SK-N-SH (cell line): ENCODE results near the gene LLGL1. TPM values are rescaled to one million over a fixed set of nuclear protein-coding genes. Genes with fewer than 3 reads are reported as not detected.

Experiments
- CTCF ChIA-PET: fragments of 300-600, 350-600 bp; formaldehyde crosslinking; extraction: SDS; loops from one replicate; lab custom pipeline; 2021; lab: Yijun Ruan, JAX
- POLR2A ChIA-PET: fragments of 350-600 bp; sonication (Branson Sonifier 250); formaldehyde crosslinking; extraction: SDS; loops from one replicate; lab custom pipeline; 2020; ENCODE audit warnings: antibody characterized with exemption, inconsistent platforms; lab: Yijun Ruan, JAX
- DNase-seq: peaks from one replicate; pipeline ENCODE4 v3.0.0; 2012
- H2AFZ ChIP-seq: fragments of 200-600 bp; sonication (generic); 2 replicates; pipeline ENCODE4 v1.8.1; 2016; ENCODE audit warnings: antibody characterized with exemption, mild to moderate bottlenecking, low read depth
- H3F3A ChIP-seq: fragments of 200-600 bp; sonication (generic); replicated peaks from 2 replicates; pipeline ENCODE3; 2016; ENCODE audit warnings: antibody characterized with exemption, mild to moderate bottlenecking; ENCODE audit not compliant: insufficient read depth
- H3K27ac ChIP-seq, 2 experiments: fragments of 200-500 bp in 1 of 2; fragments of 200-600 bp in 1 of 2; sonication (Bioruptor generic) in 1 of 2; sonication (generic), shearing (Covaris generic) in 1 of 2; 2 replicates each; pipeline versions ENCODE4 v1.5.1 to v1.6.1; 2014 to 2016; ENCODE audit warnings: low read depth in 2 of 2, inconsistent platforms in 1 of 2, low read length in 1 of 2, mild to moderate bottlenecking in 1 of 2, mixed read lengths in 1 of 2
- H3K27me3 ChIP-seq: fragments of 200-600 bp; sonication (generic), shearing (Covaris generic); 2 replicates; pipeline ENCODE4 v1.6.1; 2016; ENCODE audit warnings: mixed run types; ENCODE audit not compliant: insufficient read depth
- H3K36me3 ChIP-seq, 2 experiments: fragments of 200-500 bp in 1 of 2; fragments of 200-600 bp in 1 of 2; sonication (Bioruptor generic) in 1 of 2; sonication (generic) in 1 of 2; replicated peaks in 1 of 2; 2 replicates each; pipeline versions ENCODE3 to v1.5.1; 2014 to 2016; ENCODE audit warnings: low read length in 1 of 2, mild to moderate bottlenecking in 1 of 2; ENCODE audit not compliant: insufficient read depth in 2 of 2, control insufficient read depth in 1 of 2
- H3K4me1 ChIP-seq, 2 experiments: fragments of 200-500 bp in 1 of 2; fragments of 200-600 bp in 1 of 2; sonication (Bioruptor generic) in 1 of 2; sonication (generic), shearing (Covaris generic) in 1 of 2; 2 replicates each; pipeline versions ENCODE4 v1.5.1 to v1.6.1; 2014 to 2016; ENCODE audit warnings: low read depth in 1 of 2, low read length in 1 of 2, mixed run types in 1 of 2; ENCODE audit not compliant: insufficient read depth in 2 of 2, control insufficient read depth in 1 of 2
- H3K4me2 ChIP-seq: fragments of 200-600 bp; sonication (generic), shearing (Covaris generic); 2 replicates; pipeline ENCODE4 v1.6.1; 2017; ENCODE audit warnings: mixed run types
- H3K4me3 ChIP-seq, 2 experiments: fragments of 200-500 bp in 1 of 2; fragments of 200-600 bp in 1 of 2; sonication (Bioruptor generic) in 1 of 2; sonication (generic), shearing (Covaris generic) in 1 of 2; 2 replicates each; pipeline versions ENCODE4 v1.5.1 to v1.8.1; 2014 to 2016; ENCODE audit warnings: low read depth in 2 of 2, inconsistent platforms in 1 of 2, low read length in 1 of 2, mild to moderate bottlenecking in 1 of 2, mixed read lengths in 1 of 2, moderate library complexity in 1 of 2
- H3K79me2 ChIP-seq: fragments of 200-600 bp; sonication (generic); 2 replicates; pipeline ENCODE4 v1.8.1; 2017; ENCODE audit warnings: mild to moderate bottlenecking; ENCODE audit not compliant: insufficient read depth
- H3K9ac ChIP-seq: fragments of 200-600 bp; sonication (generic); 2 replicates; pipeline ENCODE4 v1.6.1; 2017; ENCODE audit warnings: mixed run types
- H3K9me2 ChIP-seq: fragments of 200-600 bp; sonication (generic); 2 replicates; pipeline ENCODE4 v1.6.1; 2017; ENCODE audit warnings: mixed run types
- H3K9me3 ChIP-seq: fragments of 200-600 bp; sonication (generic); 2 replicates; pipeline ENCODE4 v1.6.1; 2017; ENCODE audit warnings: mixed run types, mild to moderate bottlenecking, moderate library complexity
- H4K20me1 ChIP-seq: fragments of 200-600 bp; sonication (generic); 2 replicates; pipeline ENCODE4 v1.6.1; 2017; ENCODE audit warnings: mild to moderate bottlenecking, mixed run types; ENCODE audit not compliant: insufficient read depth
- ELF1 ChIP-seq: IDR thresholded peaks from 2 replicates; pipeline ENCODE4 v1.4.0; 2012
- EP300 ChIP-seq, 2 experiments: IDR thresholded peaks; 2 replicates each; pipeline versions ENCODE4 v1.4.0 to v1.6.1; 2012; ENCODE audit warnings: borderline replicate concordance in 1 of 2, low read depth in 1 of 2, low read length in 1 of 2
- EZH2phosphoT487 ChIP-seq: fragments of 200-600 bp; sonication (generic); IDR thresholded peaks from 2 replicates; pipeline ENCODE4 v1.6.1; 2017; ENCODE audit warnings: low read depth, mixed run types, mild to moderate bottlenecking, antibody characterized with exemption, moderate library complexity, borderline replicate concordance
- GABPA ChIP-seq: IDR thresholded peaks from 2 replicates; pipeline ENCODE4 v1.4.0; 2012; ENCODE audit warnings: low read depth, mild to moderate bottlenecking
- MXI1 ChIP-seq: IDR thresholded peaks from 2 replicates; pipeline ENCODE4 v1.6.1; 2012; ENCODE audit warnings: mild to moderate bottlenecking, low read depth, low read length, improper control_type of control experiment
- PBX3 ChIP-seq: IDR thresholded peaks from 2 replicates; pipeline ENCODE4; 2012
- POLR2AphosphoS5 ChIP-seq: IDR thresholded peaks from 2 replicates; pipeline ENCODE4 v1.6.1; 2012; ENCODE audit warnings: low read depth, low read length
- RCOR1 ChIP-seq: fragments of 150-350 bp; IDR thresholded peaks from 2 replicates; pipeline ENCODE4 v1.6.1; 2017; ENCODE audit warnings: antibody characterized with exemption, low read length
- REST ChIP-seq: IDR thresholded peaks from 2 replicates; pipeline ENCODE4 v1.6.1; 2012; ENCODE audit warnings: mild to moderate bottlenecking, low read depth, low read length, moderate library complexity
- SIN3A ChIP-seq: IDR thresholded peaks from 2 replicates; pipeline ENCODE4 v1.6.1; 2012; ENCODE audit warnings: low read depth, mild to moderate bottlenecking, low read length, moderate library complexity, borderline replicate concordance
- WGBS: methylation state at CpG from one replicate; pipeline ENCODE4 v1.1.6; 2017; ENCODE audit warnings: low lambda C conversion rate; 5-methylcytosine and 5-hydroxymethylcytosine counted together
- polyA plus RNA-seq, 3 experiments: library from polyadenylated mRNA; depleted of rRNA; stranded (reverse); fragments of >200 nt; gene quantifications; 2 replicates each; pipeline ENCODE4 v1.2.3, GENCODE V29; 2012

LLGL1 gene
- polyA plus RNA-seq, 1 of the 3 experiments (the other 2 are of a cell fraction) = 31.4 TPM

- no peak for TF ChIP-seq REST
- no peak for TF ChIP-seq SIN3A
- no peak for TF ChIP-seq RCOR1
- TF ChIP-seq POLR2AphosphoS5 = no peak
- no peak for TF ChIP-seq EP300 (IDR thresholded peaks at IDR 0.05; ENCODE audit: borderline replicate concordance in 1 of 2, low read depth in 1 of 2, low read length in 1 of 2)
- no peak for TF ChIP-seq EZH2phosphoT487
- no peak for TF ChIP-seq MXI1
- TF ChIP-seq ELF1 = no peak
- TF ChIP-seq, all 33 proteins: peak for 0
Measured at GRCh38 chr17:18190628-18191235, 34.7 kb upstream of the LLGL1 start (continued).

GRCh38 chr17:18191236-18191667 lies 34.2 kb upstream of the LLGL1 start:
- TF ChIP-seq GABPA = no peak
- no peak for TF ChIP-seq PBX3
- Histone ChIP-seq H3K9ac (no peak overlapping the region), H3K9me2 (no peaks in the 10 kb centered on the region), H3K4me3 (no peak overlapping the region), H3K9me3 (no peaks in the 10 kb centered on the region), H3K27me3 (no peaks in the 10 kb centered on the region), H3K4me1 (peaks cover 11 to 51% of the 10 kb centered on the region in 2 experiments), H3K27ac (peak overlapping the region in 1 of 2 experiments; percentile 64; a peak in 1 of 4 replicates), H3K79me2 (peaks cover 100% of the 10 kb centered on the region), H3F3A (peaks cover 28% of the 10 kb centered on the region), H3K36me3 (peaks cover 24 to 25% of the 10 kb centered on the region in 2 experiments), H2AFZ (no peak overlapping the region), H3K4me2 (no peak overlapping the region; the same call in 1 of the 2 replicates), H4K20me1 (peaks cover 88% of the 10 kb centered on the region)
- CTCF ChIA-PET = interaction anchor here (0.6 to 3.2 kb wide), 9 partner anchors 9 to 66 kb away, joined by 3 to 12 read pairs (median 7); no protein-coding TSS in a partner anchor
- POLR2A ChIA-PET = no interaction called here
- 90% methylated on average over 3 of the region's 3 CpGs for WGBS
- no peak for DNase-seq
